ENCODE data around the gene RAD9A. TPM values are rescaled to one million over a fixed set of nuclear protein-coding genes. Genes with fewer than 3 reads are reported as not detected.

Gene RAD9A
- total and polyA plus RNA-seq, 9 of the 15 experiments (the other 6 are each of a cell fraction or from before 2014, with no cell fraction given), result 1.4 to 41.2 (median 16.1) TPM

- TF ChIP-seq ZBTB40 (IDR thresholded peaks at IDR 0.05) (0 out of 2 replicates have a peak, but pooled peaks have one; percentile 21), ZBTB40 (CRISPR knock-in tag; IDR thresholded peaks at IDR 0.05) (no peak), ZNF609 (CRISPR knock-in tag; IDR thresholded peaks at IDR 0.05; ENCODE audit: borderline replicate concordance) (0 out of 2 replicates have a peak, but pooled peaks have one; percentile 37), RBM22 (IDR thresholded peaks at IDR 0.05; ENCODE audit: low read depth, low read length, poor library complexity, severe bottlenecking) (peak; percentile 54), HOXB6 (CRISPR knock-in tag; IDR thresholded peaks at IDR 0.05; ENCODE audit: borderline replicate concordance) (no peak), NR2C2 (CRISPR knock-in tag; IDR thresholded peaks at IDR 0.05) (0 out of 2 replicates have a peak, but pooled peaks have one; percentile 34), NR2C2 (tag; IDR thresholded peaks at IDR 0.05) (no peak), DPF2 (IDR thresholded peaks at IDR 0.05) (peak; percentile 33; the same call in 1 of the 2 replicates), KAT7 (CRISPR knock-in tag; IDR thresholded peaks at IDR 0.05; ENCODE audit: borderline replicate concordance) (peak; percentile 86; the same call in 1 of the 2 replicates), ZNF263 (CRISPR knock-in tag; IDR thresholded peaks at IDR 0.05; ENCODE audit: borderline replicate concordance) (0 out of 2 replicates have a peak, but pooled peaks have one; percentile 56)
- TF ChIP-seq, protein P1, sequence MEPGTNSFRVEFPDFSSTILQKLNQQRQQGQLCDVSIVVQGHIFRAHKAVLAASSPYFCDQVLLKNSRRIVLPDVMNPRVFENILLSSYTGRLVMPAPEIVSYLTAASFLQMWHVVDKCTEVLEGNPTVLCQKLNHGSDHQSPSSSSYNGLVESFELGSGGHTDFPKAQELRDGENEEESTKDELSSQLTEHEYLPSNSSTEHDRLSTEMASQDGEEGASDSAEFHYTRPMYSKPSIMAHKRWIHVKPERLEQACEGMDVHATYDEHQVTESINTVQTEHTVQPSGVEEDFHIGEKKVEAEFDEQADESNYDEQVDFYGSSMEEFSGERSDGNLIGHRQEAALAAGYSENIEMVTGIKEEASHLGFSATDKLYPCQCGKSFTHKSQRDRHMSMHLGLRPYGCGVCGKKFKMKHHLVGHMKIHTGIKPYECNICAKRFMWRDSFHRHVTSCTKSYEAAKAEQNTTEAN (CRISPR knock-in tag; IDR thresholded peaks at IDR 0.05), result 0 out of 2 replicates have a peak, but pooled peaks have one; percentile 31
These were observed 9.2 kb downstream of the RAD9A start (continued) for GRCh38 chr11:67400942-67401494.
